GM19463 (cell line): ENCODE measurements around the gene SEMA5A.

Source experiments
- ATAC-seq: cut with Tn5 transposase; IDR thresholded peaks from one replicate; pipeline ENCODE4 v1.9.1; 2021; ENCODE audit warnings: mild to moderate bottlenecking, moderate library complexity; ENCODE audit not compliant: unreplicated experiment

The SEMA5A gene

GRCh38 chr5:9444346-9444745, 101.5 kb downstream of the SEMA5A start:
- no peak for ATAC-seq

DNA sequence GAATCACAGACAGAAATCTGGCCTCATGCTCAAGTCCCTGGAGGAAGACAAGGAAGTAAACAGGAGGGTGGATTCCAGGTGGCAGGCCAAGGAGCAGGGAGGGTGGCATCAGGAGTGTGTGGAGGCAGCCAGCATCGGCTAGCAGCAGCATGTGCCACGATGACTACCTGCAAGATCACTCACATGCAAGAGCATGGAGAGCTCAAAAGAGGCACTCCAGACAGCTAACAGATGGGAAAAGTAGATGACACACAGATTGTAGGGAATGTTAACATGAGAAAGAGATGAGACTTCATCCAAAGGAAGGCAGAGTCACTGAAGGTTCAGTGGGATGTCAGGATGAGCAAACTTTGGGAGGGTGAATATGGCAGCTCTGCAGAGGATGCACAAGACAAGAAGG, 104.3 kb downstream of the SEMA5A start:
- ATAC-seq: no peak

- no peak for ATAC-seq
Measured at GRCh38 chr5:9440517-9440916, 105.4 kb downstream of the SEMA5A start.

DNA sequence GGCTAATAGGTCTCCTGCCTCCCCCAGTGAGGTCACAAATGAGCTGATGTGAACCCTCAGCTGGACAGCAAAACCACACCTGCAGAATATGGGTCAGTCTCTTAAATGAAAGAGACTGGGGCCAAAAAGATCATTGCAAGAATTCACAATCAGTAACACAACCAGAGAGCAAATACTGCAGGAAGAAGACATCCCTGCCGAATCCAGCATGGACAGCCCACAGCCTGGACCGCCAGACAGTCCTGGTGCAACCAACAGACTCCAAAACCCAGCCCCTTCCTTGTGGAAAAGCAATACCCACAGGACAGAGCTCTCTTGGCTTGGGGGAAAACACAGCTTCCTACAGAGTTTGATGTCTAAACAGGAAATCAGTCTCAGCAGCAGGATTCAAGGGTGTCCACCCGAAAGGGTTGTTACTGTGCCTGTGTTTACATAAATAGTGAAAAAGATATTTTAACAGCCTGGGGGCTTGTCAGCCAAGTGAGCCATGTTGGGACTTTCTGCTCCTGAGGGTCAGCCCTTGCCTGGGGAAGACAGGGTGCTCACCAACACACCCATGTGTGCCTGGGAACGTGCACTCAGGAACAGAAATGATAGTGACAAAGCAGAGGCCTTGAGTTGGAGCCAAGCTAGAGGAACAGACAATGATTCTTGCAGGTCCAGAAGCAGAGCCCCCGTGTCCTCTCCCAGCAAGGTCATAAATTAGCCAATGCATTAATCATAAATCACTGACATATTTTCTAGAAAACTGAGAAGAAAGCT, 106.2 kb downstream of the SEMA5A start:
- ATAC-seq: no peak

DNA sequence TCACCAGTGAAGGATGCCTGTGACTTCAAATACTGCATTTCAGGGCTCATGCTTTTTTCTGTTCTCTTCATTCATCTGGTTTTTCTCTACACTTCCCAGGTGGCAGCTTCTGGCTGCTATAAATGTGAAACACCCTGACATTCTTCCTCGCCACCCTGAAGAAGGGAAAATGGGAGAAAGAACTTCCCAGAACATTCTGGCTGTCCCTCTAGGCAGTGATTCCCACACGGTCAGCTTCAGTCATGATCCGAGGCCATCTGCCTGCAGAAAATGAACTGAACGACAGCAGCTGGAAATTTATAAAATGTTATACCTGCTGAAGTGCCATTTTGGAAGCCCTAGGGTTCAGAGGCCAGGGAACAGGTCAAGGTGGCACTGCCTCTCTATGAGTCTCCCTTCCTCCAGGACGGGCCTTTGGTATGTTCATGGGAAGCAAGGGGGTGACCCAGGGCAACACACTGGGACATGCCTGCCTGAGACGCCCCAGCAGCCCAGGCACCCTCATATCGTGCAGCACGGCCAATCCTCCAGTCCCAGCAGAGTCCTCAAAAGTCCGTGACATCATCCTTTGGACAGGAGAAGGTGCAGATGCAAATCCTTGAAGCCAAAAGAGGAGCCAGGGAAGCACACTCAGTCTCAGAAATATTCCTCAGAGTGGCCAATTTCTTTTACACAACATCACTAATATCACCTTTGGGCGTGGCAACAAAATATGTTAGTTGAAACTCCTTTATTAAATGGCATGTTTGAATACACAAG, 107.1 kb downstream of the SEMA5A start:
- ATAC-seq: no peak

DNA sequence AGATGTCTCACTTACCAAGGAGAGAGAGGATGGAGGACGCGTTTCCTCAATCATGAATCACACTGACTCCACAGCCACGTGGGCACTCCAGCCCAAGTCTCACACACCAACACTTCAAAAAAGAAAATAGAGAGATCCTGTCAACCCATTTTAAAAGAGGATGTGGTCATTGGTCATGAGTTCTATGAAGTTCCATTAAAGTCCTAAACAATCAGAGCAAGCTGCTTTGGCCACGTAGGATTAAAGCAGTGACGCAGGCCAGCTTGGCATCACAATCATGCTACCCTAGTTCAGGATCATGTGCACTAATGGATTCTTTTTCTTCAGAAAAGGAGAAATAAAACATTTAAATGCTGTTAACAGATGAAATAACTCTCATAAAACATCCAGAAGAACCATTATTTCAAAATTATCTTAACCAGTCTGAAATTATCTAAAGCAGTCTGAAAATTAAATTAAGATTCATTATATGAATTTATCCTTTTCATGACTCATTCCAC, 108.1 kb downstream of the SEMA5A start:
- no peak for ATAC-seq

DNA sequence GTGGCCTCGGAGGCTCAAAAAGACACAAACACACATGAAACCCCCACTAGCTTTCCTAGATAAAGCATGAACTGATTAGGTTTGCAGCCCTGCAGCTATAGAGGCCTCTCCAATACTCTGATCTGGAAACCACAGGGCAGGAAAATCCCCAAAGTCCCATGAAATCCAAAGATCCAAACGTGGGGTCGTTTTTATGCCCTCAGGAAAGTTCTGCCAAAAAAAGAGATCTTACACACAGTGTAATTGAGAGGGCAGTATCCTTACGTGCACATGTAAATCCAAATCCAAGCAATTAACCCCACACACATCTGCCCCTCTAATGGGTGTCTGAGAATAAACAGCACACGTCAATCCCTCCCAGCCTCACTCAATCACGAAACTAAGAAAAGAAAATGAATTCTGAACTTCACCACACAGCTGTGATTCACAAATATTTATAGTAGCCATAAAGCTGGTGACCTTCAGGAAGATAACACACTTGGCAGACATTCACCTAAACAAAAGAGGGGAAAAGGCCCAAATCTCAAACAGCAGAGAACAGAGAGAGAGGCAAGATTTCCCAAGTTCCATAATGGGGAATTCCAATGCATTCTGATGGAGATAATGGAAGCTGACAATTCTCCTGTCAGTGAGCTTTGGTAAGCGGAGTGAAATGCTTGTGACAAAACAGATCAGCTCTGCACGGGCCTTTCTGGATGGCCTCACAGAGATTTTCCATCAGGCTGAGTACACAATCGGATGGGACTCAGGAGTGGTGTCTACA, 114.2 kb downstream of the SEMA5A start:
- ATAC-seq: no peak

GRCh38 chr5:9431151-9431495, 114.8 kb downstream of the SEMA5A start:
- no peak for ATAC-seq

- ATAC-seq: no peak
Measured at GRCh38 chr5:9430306-9430705, 115.6 kb downstream of the SEMA5A start.

DNA sequence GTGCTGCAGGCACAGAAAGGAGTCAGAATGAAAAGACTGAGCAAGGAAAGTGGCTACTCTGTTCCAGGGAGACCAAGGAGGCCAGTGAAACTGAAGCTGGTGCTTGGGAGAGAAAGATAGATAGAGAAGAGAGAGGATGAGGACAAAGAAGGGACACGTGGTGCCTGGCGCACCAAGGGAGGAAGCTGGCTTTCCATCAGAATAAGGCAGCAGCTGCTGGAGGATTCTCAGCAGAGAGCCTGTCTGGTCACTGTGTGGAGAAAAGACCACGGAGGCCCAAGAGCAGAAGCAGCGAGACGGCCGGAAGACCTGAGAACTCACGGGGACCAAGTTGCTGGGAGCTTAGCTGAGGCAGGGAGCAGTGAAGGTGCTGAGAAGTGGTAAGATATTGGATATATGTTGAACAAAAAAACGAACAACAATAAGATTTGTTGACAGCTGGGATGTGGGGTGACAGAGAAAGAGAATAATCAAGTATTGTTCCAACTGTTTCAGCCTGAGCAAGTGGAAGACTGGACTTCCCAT, 116.1 kb downstream of the SEMA5A start:
- no peak for ATAC-seq

DNA sequence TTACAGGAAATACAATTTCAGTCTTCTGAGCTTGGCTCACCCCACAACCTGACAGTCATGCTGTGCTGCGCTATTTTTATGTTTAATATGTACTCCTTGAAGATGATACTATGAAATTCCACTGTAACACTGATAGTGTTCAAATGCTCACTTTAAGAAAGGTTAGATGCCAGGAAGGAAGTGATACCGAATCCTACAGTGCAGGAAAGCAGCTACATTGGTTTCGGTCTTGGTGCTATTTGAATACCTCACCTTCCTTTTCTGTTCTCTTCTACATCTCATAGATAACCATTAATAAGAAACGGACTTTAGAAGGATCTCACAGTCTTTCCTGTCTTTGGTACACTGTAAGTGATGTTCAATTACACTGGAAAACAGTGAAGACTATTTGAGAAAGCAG, 117.6 kb downstream of the SEMA5A start:
- peak; percentile 58 for ATAC-seq

DNA sequence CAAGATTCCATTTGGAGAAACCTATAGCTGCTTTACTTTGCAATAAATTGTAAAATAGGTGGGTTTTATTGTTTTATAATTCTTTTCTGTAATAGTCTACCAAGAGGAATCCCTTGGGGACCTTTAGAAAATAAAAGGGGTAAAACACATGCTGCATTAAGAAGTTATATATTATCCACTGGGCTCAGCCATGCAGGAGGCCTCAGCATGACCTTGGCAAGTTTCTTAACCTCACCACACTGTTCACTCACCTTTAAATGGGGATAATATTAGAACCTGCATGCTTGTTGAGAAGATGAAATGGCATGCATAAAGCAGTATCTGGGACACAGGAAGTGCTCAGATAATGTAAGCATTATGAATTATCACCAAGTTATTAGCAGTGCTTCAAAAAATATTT, 120.2 kb downstream of the SEMA5A start:
- ATAC-seq: peak; percentile 52

GRCh38 chr5:9423571-9423970, 122.3 kb downstream of the SEMA5A start:
- no peak for ATAC-seq

DNA sequence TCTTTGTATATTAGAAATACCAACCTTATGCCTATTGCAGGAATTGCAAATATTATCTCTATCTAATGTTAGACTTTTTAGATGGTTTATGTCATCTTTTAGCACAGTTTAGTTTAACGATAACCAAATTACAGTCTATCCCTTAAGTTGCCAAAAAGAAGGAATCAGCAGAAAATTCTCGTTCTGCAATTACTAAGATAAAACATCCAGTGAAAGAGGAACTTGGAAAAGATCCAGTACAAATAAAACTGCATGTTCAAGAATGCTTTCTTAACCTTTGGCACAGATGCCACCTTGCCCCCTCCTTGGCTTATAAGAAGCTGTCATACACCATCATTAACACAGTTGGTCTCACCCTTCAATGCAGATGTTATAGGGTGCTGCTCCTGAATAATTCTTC, 124.0 kb downstream of the SEMA5A start:
- ATAC-seq: no peak

DNA sequence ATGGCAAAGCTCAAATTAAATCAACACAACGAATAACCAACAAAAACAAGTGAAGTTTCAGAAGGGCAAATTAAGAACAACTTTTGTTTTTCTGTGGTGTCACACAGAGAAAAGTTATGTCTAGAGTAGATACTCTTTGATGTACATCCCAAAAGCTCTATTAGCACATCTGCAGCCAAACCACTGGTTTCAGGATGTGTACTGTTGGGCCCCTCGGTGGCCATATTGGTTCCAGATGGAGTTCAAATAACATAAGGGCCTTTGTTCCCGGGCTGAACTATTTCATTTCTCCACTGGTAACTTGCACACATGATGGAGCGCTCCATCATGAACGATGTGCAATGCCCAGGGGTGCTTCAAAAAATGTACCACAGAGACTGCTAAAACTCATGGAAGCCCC, 126.1 kb downstream of the SEMA5A start:
- no peak for ATAC-seq

GRCh38 chr5:9415566-9415965, 130.3 kb downstream of the SEMA5A start:
- no peak for ATAC-seq

- no peak for ATAC-seq
Measured at GRCh38 chr5:9415091-9415490, 130.8 kb downstream of the SEMA5A start.

DNA sequence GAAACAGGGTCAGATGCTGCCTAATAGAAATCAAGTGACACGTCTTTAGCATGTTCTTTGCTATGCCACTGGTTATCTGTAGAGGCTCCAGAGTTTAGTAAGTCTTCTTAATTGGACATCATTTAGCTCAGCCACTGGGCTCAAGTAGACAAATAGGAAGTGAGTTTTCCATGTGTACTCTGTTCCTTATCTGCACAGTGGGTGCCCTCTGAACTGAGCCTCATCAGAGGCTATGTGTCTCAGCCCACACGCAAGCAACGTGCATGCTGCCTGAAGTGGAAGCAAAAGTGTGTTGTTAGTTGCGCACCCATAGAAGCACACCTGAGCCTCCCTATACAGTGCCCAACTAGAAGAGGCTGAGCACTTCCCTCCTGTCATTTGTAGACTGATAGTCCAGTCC, 134.7 kb downstream of the SEMA5A start:
- no peak for ATAC-seq

DNA sequence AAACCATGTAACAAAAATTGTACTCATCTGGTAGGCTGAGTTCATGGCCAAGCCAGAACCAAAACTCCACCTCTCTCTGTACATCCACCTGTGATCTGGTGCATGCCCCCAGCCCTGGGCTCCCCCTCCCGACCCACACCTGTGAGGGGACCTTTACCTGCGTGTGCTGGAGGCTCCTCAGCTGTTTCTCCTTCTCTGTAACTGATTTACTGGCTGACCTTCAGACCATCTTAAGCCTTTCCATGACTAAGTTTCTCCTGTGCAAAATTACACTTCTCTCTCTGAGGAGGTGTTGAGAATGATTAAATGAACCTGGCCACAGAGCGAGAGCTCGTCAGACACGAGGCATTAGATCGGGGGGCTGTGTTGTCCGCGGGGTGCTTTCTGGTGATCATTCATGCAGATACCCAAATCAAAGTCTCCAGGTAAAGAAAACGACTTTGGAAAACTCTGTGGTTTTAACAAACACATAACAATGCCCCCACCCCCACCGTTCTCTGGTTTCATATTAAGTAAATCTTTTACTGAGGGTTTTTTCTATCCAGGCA, 136.4 kb downstream of the SEMA5A start:
- ATAC-seq: peak; percentile 49

GRCh38 chr5:9408964-9409363, 136.9 kb downstream of the SEMA5A start:
- ATAC-seq: peak; percentile 30

DNA sequence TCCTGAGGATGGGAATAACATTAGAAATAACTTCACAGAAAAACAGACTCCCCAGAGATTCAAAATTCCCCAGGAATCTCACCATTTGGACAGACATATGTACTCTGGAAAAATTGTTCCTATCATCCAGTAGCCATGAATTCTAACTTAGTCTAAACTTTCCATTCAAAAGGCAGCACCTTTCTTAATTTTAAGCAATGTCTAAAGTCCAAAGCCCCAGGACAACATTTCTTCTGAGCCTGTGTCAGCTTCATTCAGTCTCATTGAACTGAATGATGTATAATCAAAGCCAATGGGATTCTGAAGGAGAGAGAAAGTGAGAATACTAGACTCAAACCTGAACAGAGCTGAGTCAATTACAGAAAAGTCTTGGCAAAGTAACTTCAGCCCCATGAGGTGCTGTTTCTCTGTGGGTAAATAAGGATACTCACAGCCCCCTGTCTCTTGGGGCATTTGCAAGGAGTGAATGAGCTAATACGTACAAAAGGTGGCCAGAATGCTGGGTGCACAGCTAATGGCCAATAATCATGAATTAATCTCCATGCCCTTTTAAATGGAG, 140.6 kb downstream of the SEMA5A start:
- peak; percentile 67 for ATAC-seq
